HG03575 (cell line): ENCODE results near the gene ADD1.
"Not testable (repeated sequence)": the region's sequence is repeated elsewhere in the genome, so short reads cannot be mapped to it uniquely, and the experiment has no call there.

Source experiments
- ATAC-seq: cut with Tn5 transposase; IDR thresholded peaks from one replicate; pipeline ENCODE4 v1.9.1; 2021; ENCODE audit not compliant: unreplicated experiment, insufficient number of reproducible peaks, low FRiP score; ENCODE audit errors: extremely low read depth

The ADD1 gene

DNA sequence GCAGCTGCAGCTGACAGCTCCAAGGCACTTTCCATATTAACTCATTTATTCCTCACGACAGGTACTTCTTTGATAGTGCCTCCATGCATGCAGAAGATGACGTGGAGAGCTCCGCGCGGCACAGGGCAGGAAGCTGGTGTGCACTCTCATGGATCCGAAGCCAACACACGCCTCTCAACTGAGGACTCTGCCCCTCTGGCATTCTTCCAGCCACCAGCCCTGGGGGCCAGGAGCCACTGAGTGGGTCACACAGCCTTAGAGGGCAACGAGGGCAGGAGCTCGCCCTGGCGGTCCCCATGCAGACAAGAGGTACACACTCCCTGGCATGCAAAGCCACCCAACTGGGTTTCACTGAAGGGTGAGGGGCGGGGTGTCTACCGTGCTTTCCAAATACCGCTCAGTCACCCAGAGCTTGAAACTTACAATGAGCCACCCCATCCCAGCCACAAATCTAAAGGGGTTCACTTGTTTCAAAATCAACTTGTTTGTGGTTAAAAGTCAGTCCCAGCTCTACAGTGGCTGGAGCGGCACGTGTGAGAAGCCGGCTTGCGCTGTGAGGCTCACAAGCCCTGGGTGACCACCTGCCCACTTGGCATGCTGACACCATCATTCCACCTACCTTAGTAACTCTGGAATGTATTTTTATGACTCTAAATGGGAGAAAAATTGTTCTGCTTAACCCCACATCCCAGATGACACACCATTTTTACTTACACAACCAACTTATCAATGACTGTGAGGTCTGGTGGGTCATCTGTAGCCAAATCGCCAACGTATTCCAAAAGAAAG, 103.4 kb downstream of the ADD1 start:
- no peak for ATAC-seq

DNA sequence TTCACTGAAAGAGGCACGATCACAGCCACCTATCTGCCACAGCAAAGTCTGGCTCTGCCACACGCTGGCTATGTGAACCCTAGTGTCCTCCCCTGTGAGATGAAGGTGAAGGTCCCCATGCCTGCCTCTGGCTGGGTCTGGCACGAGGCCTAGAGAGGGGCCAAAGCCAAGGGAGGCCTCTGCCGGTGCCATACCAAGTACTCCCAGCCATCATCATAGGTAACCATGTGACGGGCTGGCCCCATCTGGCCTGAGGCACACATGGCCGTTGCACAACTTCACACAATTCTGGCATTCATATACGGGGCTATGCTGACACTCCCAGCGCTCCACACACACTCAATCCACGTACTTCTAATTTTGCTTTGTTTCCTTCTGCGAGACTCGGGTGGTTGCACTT, 104.3 kb downstream of the ADD1 start:
- ATAC-seq: no peak

DNA sequence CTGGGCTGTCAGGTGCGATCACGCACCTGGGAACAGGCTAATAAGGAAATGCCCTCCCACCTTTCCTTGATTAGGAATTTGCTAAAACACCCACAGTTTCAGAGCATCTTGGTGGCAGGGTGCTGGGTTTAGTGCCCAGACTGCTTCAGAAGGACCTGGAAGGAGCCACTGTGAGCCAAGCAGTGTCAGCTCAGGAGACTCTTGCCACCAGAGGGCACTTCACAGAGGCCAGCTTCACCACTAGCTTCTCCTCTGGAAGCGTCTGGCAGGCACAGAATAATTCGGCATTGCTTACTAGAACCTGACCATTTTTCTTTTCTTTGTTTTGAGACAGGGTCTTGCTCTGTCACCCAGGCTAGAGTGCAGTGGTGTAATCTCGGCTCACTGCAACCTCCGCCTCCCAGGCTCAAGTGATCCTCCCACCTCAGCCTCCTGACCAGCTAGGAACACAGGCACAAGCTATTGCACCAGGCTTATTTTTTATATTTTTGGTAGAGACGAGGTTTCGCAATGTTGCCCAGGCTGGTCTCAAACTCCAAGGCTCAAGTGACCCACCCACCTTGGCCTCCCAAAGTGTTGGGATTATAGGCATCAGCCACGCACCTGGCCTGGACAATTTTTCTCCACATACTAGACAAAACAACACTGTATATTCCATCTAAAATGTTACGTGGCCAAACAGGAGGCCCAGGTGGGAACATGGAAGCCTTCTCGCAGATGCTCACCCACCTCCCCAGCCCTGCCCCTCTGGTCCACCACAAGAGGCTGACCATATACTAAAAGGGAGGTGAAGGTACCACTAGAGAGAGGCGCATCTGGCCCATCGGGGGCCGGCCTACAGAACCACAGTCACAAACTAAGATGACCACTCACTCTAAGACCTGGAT, 105.5 kb downstream of the ADD1 start:
- ATAC-seq: no peak

DNA sequence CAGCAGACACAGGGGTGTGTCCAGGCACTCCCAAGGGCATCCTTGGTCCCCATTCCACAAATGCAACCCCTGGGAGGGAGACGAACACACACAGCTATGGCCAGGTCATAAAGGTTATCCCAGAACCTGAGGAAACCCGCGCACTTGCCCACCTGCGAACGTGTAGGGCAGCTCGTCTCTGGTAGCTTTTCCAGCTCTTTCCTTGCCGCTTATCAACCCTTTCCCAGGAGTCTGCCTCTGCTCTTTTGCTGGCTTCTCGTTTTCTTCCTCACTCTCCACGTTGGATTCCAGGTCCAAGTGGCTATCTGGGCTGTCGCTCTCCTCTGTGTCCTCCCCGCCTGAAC, 106.1 kb downstream of the ADD1 start:
- no peak for ATAC-seq

DNA sequence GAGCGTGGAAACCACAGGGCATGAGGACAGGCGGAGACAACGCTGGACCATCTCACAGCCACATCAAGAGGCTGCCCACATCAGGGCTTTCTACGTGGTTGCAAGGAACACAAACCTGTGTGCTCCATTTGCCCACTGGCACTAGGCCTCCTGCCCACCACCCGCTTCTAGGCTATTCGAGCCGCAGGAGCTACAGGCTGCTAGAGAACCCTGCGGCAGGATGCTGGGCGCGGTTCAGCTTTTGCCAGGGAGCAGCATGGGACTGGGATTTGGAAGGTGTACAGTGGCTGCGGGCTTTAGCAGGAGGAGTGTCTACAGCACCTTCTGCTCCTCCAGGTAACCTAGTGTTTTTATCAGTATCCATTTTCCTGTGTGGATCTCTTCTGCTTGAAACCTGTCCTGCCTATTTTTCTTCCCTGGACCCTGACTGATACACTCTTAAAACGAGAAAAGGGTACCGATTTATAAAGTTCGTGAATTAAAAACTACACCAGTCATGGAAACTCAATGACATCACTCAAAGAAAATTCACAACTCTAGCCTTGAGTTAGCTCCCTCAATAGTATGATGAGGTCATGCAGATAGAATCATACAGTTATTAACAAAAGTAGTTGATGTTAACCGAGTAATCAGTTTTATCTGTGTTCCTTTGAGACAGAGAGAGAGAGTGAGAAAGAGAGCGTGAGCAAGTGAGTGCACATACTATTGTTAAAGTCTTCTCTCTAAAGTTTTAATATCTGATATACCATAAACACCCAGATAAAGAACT, 106.8 kb downstream of the ADD1 start:
- no peak for ATAC-seq

DNA sequence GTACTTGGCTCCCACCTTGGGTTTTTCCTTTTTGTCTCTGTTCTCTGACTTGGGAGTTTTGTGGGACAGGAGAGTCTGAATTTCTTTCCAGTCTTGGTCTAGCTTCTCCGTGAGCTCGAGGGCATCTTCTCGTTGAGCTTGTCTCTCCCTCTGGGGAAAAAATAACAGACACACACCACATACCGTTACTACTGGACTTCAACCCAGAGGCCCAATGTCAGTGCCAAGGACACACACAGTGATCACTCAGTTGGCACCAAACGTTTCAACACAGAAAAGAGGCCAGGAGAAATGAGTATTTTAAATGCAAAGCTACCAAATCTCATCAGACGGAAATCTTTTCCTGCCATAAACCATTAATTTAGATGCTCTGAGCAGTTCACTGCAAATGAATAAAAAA, 109.9 kb downstream of the ADD1 start:
- no peak for ATAC-seq

DNA sequence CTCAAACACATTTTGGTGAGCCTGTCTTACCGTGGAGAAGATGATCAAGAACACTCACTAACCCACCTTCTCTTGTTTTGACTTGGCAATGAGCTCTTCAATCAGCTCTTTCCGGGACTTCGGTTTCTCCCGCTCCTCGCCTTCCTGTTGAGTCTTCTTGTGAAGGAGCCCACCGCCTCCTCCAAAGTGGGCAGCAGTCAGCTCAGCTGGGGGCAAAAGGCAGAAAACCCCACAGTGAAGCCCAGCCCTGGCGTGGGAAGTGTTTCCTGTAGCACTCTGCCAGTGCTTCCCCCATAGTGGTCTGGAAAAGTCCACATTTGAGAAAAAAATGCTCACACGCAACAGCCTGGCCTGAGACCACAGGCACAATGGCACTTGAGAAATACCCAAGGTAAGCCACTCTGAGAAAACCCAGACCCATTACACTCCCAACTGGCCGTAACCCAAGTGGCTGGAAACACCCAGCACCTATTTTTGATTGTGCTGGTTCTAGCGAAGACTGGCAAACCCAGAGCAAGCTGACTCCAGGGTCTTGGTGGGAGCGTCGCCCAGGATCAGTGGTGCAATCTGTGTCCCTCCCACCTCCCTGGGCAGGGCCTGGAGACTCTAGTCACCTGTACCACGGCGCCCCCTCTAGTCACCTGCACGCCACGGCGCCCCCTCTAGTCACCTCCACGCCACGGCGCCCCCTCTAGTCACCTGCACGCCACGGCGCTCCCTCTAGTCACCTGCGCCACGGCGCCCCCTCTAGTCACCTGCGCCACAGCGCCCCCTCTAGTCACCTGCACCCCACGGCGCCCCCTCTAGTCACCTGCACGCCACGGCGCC, 110.9 kb downstream of the ADD1 start:
- ATAC-seq: no peak

DNA sequence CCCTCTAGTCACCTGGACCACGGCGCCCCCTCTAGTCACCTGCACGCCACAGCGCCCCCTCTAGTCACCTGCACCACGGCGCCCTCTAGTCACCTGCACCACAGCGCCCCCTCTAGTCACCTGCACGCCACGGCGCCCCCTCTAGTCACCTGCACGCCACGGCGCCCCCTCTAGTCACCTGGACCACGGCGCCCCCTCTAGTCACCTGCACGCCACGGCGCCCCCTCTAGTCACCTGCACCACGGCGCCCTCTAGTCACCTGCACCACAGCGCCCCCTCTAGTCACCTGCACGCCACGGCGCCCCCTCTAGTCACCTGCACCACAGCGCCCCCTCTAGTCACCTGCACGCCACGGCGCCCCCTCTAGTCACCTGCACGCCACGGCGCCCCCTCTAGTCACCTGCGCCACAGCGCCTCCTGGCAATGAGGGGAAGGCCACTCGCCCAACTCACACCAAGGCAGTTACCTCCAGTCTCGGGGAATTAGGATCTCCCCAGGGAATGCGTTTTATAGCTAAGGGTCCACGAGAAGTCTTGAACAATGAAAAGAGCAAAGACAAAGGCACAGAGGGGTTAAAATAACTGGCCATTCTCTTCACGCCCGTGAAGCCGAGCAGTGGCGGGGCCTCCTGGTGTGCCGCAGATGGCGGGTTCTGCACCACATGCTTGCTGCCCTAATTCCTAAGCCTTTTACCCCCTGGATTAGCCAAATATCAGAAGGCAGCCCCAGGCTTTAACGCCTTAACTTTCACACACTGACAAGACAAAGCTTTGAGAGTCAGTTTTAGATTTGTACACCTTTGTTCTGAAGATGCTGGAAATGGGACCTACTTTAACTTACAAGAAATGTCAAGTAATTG, 111.8 kb downstream of the ADD1 start:
- ATAC-seq: not testable (repeated sequence)

DNA sequence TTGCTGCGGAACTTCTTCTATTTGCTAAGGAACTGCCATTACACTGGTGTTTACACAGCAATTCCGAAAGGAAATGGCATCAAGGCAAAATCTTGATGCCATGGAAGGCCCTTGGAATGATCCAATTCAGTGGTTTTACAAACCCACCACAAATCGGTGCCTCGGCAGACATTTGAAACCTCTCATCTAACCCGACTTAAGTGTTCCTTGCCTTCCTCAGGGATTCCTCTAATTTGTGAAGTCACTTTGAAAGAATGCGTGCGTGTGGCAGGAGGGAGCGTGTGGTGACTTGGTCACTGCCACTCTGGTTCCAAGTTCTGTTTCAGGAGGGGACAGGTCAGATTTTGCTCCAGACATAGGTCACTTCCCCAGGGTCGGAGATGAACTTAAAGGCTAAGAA, 114.8 kb downstream of the ADD1 start:
- no peak for ATAC-seq

DNA sequence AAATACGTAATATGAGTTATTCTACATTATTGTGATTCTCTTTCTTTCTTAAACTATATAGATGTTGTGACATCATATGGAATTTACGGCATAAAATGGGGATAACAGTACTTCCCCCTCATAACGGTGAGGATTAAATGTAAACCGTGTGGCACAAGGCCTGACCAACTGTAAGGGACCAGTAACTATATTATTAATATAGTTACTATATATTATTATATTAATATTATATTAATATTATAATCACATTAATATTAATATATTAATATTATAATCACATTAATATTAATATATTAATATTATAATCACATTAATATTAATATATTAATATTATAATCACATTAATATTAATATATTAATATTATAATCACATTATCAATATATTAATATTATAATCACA, 116.8 kb downstream of the ADD1 start:
- ATAC-seq: not testable (repeated sequence)

DNA sequence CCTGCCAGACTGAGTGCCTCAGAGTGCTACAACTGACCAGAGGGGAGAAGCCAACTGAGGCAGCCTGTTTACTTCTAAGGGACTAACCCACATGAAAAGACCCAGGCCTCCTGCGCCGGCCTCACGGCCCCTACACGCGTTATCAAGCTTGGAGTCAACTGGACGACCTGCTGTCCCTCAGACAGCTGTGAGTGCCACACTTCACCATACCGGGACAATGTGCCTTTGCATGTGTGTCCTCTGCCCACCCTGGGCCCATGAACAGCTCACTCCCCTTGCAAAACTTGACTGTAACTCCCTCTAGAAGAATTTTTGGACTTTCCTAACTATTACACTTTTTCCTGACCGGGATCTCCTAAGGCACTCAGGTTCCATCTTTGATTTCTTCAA, 117.8 kb downstream of the ADD1 start:
- no peak for ATAC-seq

DNA sequence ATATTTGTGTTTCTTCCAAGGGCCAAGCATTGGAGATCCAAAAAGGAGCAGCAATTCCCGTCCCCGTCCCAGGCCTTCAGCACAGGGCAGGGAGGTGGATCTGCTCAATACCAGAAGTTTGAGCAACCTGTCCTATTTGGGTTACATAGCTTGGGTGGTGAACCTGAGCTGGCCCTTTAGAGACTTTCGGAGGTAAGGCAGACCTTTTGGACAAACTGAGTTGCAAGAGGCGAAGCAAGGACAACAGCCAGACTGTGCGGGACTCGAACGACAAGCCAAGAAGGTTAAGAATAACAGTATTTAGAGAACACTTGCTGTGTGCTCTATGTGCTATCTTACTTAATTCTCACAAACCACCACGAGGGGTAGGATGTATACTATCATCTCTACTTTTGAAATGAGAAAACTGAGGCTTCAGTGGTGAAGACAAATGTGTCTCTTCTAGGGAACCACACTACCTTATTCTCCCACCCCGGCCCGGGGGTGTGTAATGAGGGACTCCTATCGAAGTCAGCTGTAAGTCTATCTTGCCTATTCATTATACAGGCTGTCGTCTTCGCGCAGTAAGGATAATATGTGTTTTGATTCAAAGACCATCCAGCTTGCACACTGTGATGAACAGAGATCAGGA, 118.3 kb downstream of the ADD1 start:
- ATAC-seq: no peak

DNA sequence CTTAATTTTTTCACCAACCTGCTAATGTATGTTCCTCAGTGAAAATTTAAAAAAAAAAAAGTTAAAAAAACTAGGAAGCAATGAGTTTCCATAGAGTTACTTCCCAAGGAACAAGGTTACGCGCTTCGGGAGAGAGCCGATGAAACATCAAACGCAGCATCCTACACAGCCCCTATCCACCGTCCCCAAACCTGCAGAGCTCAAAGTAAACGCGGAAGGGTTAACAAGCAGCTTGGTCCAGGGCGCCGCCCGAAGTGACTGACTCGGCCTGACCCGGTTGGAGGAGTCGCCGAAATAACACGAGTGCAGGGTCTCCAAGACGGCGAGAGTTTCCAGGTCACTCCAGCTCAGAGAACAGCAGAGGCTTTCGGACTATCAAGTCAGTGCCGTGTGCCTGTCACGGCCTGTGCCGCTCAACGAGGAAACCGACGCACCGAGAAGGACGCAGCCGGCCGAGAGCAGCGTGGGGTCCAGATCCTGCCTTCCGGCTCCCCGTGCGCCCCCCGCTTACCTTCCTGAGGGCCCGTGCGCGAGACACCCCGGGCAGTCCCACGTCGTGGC, 119.0 kb downstream of the ADD1 start:
- ATAC-seq: peak; percentile 7

DNA sequence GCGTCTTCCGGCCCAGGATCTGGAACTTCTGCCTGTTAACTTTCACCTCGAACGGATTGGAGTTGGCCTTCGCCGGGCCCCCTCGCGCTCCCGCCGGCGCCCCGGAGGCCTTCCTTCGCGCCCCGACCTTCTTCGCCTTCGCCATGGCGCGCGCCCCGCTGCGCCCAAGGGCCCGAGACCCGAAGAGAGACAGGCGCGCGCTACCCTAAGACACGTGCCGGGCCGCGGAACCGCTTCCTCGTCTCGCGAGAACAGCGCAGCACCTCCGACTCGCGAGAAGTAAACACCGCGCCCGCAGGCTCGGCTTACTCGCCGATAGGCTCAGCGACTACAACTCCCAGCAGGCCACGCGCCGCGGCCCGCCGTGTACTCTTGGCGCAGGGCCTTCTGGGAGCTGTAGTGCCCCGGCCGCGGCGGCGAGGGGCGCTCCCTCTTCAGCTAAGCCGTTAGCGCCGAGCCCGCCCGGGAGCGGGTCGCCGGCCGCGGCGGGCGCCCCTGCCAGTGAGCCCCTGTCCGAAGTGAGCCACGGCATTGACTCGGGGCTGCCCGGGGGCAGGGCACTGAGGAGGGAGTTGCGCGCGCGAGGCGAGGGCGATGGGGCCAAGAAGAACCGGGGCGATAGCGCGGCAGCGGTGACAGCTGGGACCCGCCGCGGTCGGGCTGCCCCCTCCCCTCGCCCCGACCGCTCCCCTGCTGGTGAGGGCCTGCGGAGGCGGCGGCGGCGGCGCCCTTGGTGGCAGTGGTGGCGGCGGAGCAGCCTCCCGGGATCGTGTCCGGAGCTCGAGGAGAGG, 119.7 kb downstream of the ADD1 start, which contains the start of the genes GRK4 and NOP14:
Gene GRK4 (plus strand): TSS at position 397 of the 791 bp plus-strand sequence. CDS start 500 bp downstream, outside the sequence.
Gene NOP14 (minus strand): TSS at position 232 of the 791 bp plus-strand sequence. CDS start 87 bp downstream, at position 145.
- peak; percentile 42 for ATAC-seq

DNA sequence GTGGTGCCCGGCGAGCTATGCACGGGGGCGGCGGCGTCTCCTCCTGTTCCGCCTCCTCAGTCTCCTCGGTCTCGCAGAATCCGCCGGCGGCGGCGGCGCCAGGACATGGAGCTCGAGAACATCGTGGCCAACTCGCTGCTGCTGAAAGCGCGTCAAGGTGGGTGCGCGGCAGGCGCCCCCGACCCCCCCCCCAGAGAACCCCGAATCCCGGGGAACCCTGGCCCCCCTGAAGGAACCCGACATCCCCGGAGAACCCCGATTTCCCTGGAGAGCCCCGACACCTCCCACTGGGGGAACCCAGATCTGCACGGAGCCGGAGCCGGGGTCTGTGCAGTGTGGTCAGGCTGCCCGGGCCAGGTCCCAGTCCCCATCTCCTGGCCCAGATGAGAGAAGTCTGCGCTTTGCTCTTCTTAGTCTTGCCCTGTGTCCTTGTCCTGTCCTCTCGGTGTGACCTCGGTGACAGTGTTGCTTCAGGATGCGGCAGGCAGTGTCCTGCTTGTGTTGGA, 120.4 kb downstream of the ADD1 start:
- ATAC-seq: no peak

DNA sequence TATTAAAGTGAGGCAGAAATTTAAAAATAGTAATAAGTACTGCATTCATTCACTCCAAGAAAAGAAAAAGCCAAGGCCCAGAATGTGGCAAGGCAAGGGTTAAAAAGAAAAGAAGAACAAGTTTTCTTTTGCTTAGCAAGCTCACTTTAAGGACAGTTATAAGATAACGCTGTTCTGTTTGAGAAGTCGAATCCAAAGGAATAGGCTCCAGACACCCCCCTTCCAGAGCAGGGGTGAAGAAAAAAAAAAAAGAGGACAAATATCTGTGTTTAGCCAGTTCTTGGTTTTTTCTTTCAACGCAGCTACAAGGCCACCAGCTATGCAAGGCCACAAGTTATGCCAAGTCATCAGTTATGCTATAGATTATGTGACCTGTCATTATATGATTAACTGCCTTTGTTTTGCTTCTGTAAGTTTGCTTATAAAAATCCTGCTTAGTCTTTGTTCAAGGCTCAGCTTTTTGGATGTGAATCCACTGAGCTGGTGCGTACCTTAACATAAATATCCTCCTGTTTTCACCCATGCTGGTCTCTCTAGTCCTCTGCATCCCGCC, 121.1 kb downstream of the ADD1 start:
- ATAC-seq: no peak
